ENCODE measurements around the gene MYO1E.
"Not testable (repeated sequence)": the region's sequence is repeated elsewhere in the genome, so short reads cannot be mapped to it uniquely, and the experiment has no call there.

MYO1E gene

DNA sequence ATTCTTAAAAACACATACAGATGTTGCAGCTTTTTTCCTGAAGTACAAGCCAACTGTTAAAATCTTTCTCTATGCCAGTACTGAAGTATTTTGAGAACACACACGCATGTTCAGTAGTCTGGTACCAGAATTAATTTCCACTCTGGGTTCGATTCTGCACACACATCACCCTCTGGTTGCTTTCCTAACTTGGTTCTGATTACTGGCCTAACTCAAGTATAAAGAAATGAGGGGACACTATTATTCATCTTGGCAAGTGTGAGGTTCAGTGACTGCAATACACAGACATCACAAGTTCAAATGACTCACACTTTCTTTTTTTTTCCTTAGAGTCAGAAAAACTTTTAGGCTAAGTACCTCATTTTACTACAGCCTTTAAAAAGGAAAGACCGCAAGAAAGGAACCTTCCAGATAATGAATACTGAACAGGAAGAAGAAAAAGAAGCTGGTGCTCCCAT is 203.4 kb downstream of the MYO1E start:
- TF ChIP-seq FOXP2 (optimal IDR thresholded peaks at IDR 0.05; ENCODE audit: control extremely low read depth, extremely low read length, insufficient read depth) = no peak
- TF ChIP-seq EZH2 (IDR thresholded peaks at IDR 0.05) = no peak
- no peak for TF ChIP-seq POLR2AphosphoS5 (IDR thresholded peaks at IDR 0.05; ENCODE audit: borderline replicate concordance, low read depth, low read length)
- Histone ChIP-seq H3K27ac (no peak overlapping the region), H3K4me3 (no peak overlapping the region), H3K9ac (ENCODE audit: insufficient read length) (no peak overlapping the region), H3K36me3 (ENCODE audit: insufficient read depth, low read length) (no peaks in the 10 kb centered on the region), H3K9me3 (ENCODE audit: low read depth, low read length) (no peaks in the 10 kb centered on the region)
- DNase-seq (ENCODE audit: low read depth, low spot score) = no peak

GRCh38 chr15:59168536-59168935 is 204.1 kb downstream of the MYO1E start:
- no peak for TF ChIP-seq EZH2 (IDR thresholded peaks at IDR 0.05)
- TF ChIP-seq POLR2AphosphoS5 (IDR thresholded peaks at IDR 0.05; ENCODE audit: borderline replicate concordance, low read depth, low read length) = no peak
- no peak for TF ChIP-seq FOXP2 (optimal IDR thresholded peaks at IDR 0.05; ENCODE audit: control extremely low read depth, extremely low read length, insufficient read depth)
- no peak for DNase-seq (ENCODE audit: low read depth, low spot score)
- Histone ChIP-seq H3K9me3 (ENCODE audit: low read depth, low read length) (no peaks in the 10 kb centered on the region), H3K9ac (ENCODE audit: insufficient read length) (no peak overlapping the region), H3K36me3 (ENCODE audit: insufficient read depth, low read length) (no peaks in the 10 kb centered on the region), H3K27ac (no peak overlapping the region), H3K4me3 (no peak overlapping the region)

DNA sequence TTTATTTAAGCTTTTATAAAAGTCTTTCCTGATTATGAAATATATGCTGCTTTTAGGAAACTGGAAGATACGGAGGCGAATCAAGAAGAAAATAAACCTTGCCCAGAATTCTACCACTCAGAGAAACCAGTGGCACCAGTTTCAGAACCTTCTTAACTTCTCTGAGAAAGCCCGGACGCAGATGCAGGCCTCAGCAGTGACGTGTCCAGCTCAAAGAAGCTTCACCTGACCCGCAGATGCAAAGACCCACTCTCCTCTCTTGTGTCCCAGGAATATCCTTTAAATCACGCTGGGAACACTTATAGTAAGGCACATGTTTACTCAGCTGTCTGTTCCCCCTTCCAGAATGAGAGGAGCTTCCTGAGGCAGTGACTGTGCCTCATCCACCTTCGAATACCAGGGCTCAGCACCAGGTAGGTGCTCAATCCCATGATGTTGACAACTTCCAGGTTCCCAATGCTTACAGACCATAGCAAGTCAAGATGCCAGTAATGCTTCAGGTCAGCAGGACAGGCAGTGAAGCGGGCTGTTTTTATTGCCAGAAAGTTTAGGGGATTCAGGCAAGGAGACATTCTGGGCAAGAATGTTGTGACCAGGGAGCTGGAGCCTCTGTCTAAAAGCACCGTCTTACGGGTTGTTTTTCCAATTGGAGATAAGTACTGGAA is 205.9 kb downstream of the MYO1E start:
- DNase-seq (ENCODE audit: low read depth, low spot score) = no peak
- Histone ChIP-seq H3K9ac (ENCODE audit: insufficient read length) (no peak overlapping the region), H3K9me3 (ENCODE audit: low read depth, low read length) (no peaks in the 10 kb centered on the region), H3K27ac (no peak overlapping the region), H3K4me3 (no peak overlapping the region), H3K36me3 (ENCODE audit: insufficient read depth, low read length) (no peaks in the 10 kb centered on the region)
- TF ChIP-seq EZH2 (IDR thresholded peaks at IDR 0.05) (no peak), POLR2AphosphoS5 (IDR thresholded peaks at IDR 0.05; ENCODE audit: borderline replicate concordance, low read depth, low read length) (no peak), FOXP2 (optimal IDR thresholded peaks at IDR 0.05; ENCODE audit: control extremely low read depth, extremely low read length, insufficient read depth) (no peak)

DNA sequence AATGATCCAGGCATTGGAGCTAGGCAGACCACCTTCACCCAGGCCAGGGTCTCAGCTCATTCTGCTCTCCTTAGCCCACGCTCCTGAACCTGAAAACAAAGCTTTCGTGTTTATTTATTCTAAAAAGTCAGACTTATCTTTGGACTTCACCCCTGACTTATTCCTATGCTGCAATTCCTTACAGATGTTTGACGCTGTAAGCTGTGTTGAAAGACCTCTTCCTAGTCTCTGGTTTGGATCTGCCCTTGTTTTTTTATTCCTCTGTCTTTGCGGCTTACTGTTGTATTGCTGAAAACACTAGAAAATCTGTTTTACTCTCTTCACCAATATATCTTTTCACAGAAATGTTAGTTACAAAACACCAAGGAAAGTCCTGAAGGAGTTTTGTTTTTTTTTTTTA is 206.5 kb downstream of the MYO1E start:
- DNase-seq (ENCODE audit: low read depth, low spot score) = no peak
- Histone ChIP-seq H3K4me3 (no peak overlapping the region), H3K36me3 (ENCODE audit: insufficient read depth, low read length) (no peaks in the 10 kb centered on the region), H3K9me3 (ENCODE audit: low read depth, low read length) (no peaks in the 10 kb centered on the region), H3K9ac (ENCODE audit: insufficient read length) (no peak overlapping the region), H3K27ac (no peak overlapping the region)
- TF ChIP-seq POLR2AphosphoS5 (IDR thresholded peaks at IDR 0.05; ENCODE audit: borderline replicate concordance, low read depth, low read length) (no peak), EZH2 (IDR thresholded peaks at IDR 0.05) (no peak), FOXP2 (optimal IDR thresholded peaks at IDR 0.05; ENCODE audit: control extremely low read depth, extremely low read length, insufficient read depth) (no peak)

DNA sequence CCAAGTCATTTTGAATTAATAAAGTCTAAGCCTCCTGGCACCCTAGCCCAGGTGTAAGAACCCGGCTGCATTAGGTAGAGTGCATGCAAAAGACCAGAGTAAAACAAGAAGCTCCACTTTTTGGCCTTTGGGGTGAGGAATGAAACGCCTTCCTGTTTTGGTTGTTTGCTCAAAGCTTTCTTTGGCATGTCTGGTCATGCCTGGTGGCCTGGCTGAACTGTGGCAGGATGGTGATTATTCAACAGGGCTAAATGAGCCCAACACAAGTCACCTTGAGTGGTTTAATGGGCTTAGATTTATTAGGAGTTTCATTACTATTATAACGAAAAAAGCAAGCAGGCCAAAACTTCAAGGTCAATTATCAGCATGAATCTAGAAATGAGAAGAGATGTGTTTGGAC is 206.9 kb downstream of the MYO1E start:
- H3K27ac ChIP-seq = no peak overlapping the region

GRCh38 chr15:59162080-59162479 is 210.6 kb downstream of the MYO1E start:
- not testable (repeated sequence) for DNase-seq (ENCODE audit: low read depth, low spot score); H3K27ac ChIP-seq; H3K9ac ChIP-seq (ENCODE audit: insufficient read length); H3K36me3 ChIP-seq (ENCODE audit: insufficient read depth, low read length); H3K4me3 ChIP-seq; H3K9me3 ChIP-seq (ENCODE audit: low read depth, low read length)

More for the DNA sequence above, 206.9 kb downstream of the MYO1E start:
- Histone ChIP-seq H3K9me3 (ENCODE audit: low read depth, low read length) (no peaks in the 10 kb centered on the region), H3K36me3 (ENCODE audit: insufficient read depth, low read length) (no peaks in the 10 kb centered on the region), H3K9ac (ENCODE audit: insufficient read length) (no peak overlapping the region), H3K4me3 (no peak overlapping the region)
- no peak for TF ChIP-seq EZH2 (IDR thresholded peaks at IDR 0.05)
- no peak for TF ChIP-seq POLR2AphosphoS5 (IDR thresholded peaks at IDR 0.05; ENCODE audit: borderline replicate concordance, low read depth, low read length)
- no peak for TF ChIP-seq FOXP2 (optimal IDR thresholded peaks at IDR 0.05; ENCODE audit: control extremely low read depth, extremely low read length, insufficient read depth)
- DNase-seq (ENCODE audit: low read depth, low spot score) = no peak

- Histone ChIP-seq H3K9me3 (ENCODE audit: low read depth, low read length) (no peaks in the 10 kb centered on the region), H3K36me3 (ENCODE audit: insufficient read depth, low read length) (no peaks in the 10 kb centered on the region), H3K9ac (ENCODE audit: insufficient read length) (no peak overlapping the region), H3K27ac (no peak overlapping the region), H3K4me3 (no peak overlapping the region)
- no peak for TF ChIP-seq EZH2 (IDR thresholded peaks at IDR 0.05)
- TF ChIP-seq POLR2AphosphoS5 (IDR thresholded peaks at IDR 0.05; ENCODE audit: borderline replicate concordance, low read depth, low read length) = no peak
- no peak for TF ChIP-seq FOXP2 (optimal IDR thresholded peaks at IDR 0.05; ENCODE audit: control extremely low read depth, extremely low read length, insufficient read depth)
- no peak for DNase-seq (ENCODE audit: low read depth, low spot score)
Measured at GRCh38 chr15:59160880-59161593, 211.6 kb downstream of the MYO1E start.

- no peak for DNase-seq (ENCODE audit: low read depth, low spot score)
- Histone ChIP-seq H3K9ac (ENCODE audit: insufficient read length) (no peak overlapping the region), H3K4me3 (no peak overlapping the region), H3K9me3 (ENCODE audit: low read depth, low read length) (no peaks in the 10 kb centered on the region), H3K36me3 (ENCODE audit: insufficient read depth, low read length) (no peaks in the 10 kb centered on the region), H3K27ac (no peak overlapping the region)
- TF ChIP-seq POLR2AphosphoS5 (IDR thresholded peaks at IDR 0.05; ENCODE audit: borderline replicate concordance, low read depth, low read length) (no peak), FOXP2 (optimal IDR thresholded peaks at IDR 0.05; ENCODE audit: control extremely low read depth, extremely low read length, insufficient read depth) (no peak), EZH2 (IDR thresholded peaks at IDR 0.05) (no peak)
Measured at GRCh38 chr15:59159210-59159609, 213.5 kb downstream of the MYO1E start.

DNA sequence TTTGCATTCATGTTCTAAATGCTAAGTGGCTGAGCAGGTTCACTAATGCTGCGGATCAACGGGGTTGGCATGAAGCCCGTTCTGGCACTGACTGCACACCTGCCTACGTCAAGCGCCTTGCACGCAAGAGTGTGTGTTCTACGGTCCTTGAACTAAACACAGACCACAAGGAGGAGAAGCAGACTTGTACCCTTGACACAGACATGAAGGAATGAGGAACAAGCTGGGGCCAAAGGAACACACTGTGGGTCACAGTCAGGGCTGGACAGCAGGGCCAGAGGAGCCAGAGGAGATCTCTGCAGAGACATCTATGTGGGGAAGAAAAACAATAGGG is 214.0 kb downstream of the MYO1E start:
- H3K27ac ChIP-seq = no peak overlapping the region
- no peak overlapping the region for H3K9ac ChIP-seq (ENCODE audit: insufficient read length)
- no peaks in the 10 kb centered on the region for H3K36me3 ChIP-seq (ENCODE audit: insufficient read depth, low read length)
- no peak for DNase-seq (ENCODE audit: low read depth, low spot score)
- H3K4me3 ChIP-seq = no peak overlapping the region
- no peaks in the 10 kb centered on the region for H3K9me3 ChIP-seq (ENCODE audit: low read depth, low read length)
- TF ChIP-seq EZH2 (IDR thresholded peaks at IDR 0.05) (no peak), POLR2AphosphoS5 (IDR thresholded peaks at IDR 0.05; ENCODE audit: borderline replicate concordance, low read depth, low read length) (no peak), FOXP2 (optimal IDR thresholded peaks at IDR 0.05; ENCODE audit: control extremely low read depth, extremely low read length, insufficient read depth) (no peak)
